KMS-11 (cell line): ENCODE data around the gene IL1F10.

Experiments used
- H2AFZ ChIP-seq: fragments of 200-600 bp; sonication (generic); 2 replicates; pipeline ENCODE4 v1.6.1; 2016; ENCODE audit warnings: antibody characterized with exemption, mixed run types, low read depth
- H3K27ac ChIP-seq: fragments of 200-600 bp; sonication (generic); 2 replicates; pipeline ENCODE4 v1.6.1; 2016; ENCODE audit warnings: mild to moderate bottlenecking, mixed run types
- H3K27me3 ChIP-seq: fragments of 200-600 bp; sonication (generic); 2 replicates; pipeline ENCODE4 v1.6.1; 2017; ENCODE audit warnings: mild to moderate bottlenecking, low read depth, mixed run types, moderate library complexity; ENCODE audit not compliant: insufficient read depth
- H3K36me3 ChIP-seq: fragments of 200-600 bp; sonication (generic); 2 replicates; pipeline ENCODE4 v1.6.1; 2017; ENCODE audit warnings: mild to moderate bottlenecking, mixed run types; ENCODE audit not compliant: insufficient read depth
- H3K4me1 ChIP-seq: fragments of 200-600 bp; sonication (generic); 2 replicates; pipeline ENCODE4 v1.6.1; 2016; ENCODE audit warnings: mild to moderate bottlenecking, low read depth, mixed run types; ENCODE audit not compliant: poor library complexity, severe bottlenecking
- H3K4me2 ChIP-seq: fragments of 200-600 bp; sonication (generic); 2 replicates; pipeline ENCODE4 v1.7.0; 2016; ENCODE audit warnings: mild to moderate bottlenecking, mixed run types
- H3K4me3 ChIP-seq: fragments of 200-600 bp; sonication (generic); IDR thresholded peaks from 2 replicates; pipeline ENCODE4 v1.6.1; 2017; ENCODE audit warnings: low read depth, low read length, mixed read lengths; ENCODE audit not compliant: insufficient read depth
- H3K79me2 ChIP-seq: fragments of 200-600 bp; sonication (generic); 2 replicates; pipeline ENCODE4 v1.6.1; 2016; ENCODE audit warnings: low read depth, mixed run types; ENCODE audit not compliant: insufficient read depth
- H3K9ac ChIP-seq: fragments of 200-600 bp; sonication (generic); 2 replicates; pipeline ENCODE4 v1.6.1; 2016; ENCODE audit warnings: mild to moderate bottlenecking, mixed run types
- H4K20me1 ChIP-seq: fragments of 200-600 bp; sonication (generic); 2 replicates; pipeline ENCODE4 v1.6.1; 2016; ENCODE audit warnings: mild to moderate bottlenecking, mixed run types; ENCODE audit not compliant: insufficient read depth
- TF ChIP-seq, protein P1 (sequence below): fragments of 200-600 bp; sonication (generic); conservative IDR thresholded peaks from 2 replicates; pipeline ENCODE4 v1.6.1; 2017; ENCODE audit warnings: low read depth, mild to moderate bottlenecking, antibody characterized with exemption, low read length, moderate library complexity, mixed read lengths

IL1F10 gene

DNA sequence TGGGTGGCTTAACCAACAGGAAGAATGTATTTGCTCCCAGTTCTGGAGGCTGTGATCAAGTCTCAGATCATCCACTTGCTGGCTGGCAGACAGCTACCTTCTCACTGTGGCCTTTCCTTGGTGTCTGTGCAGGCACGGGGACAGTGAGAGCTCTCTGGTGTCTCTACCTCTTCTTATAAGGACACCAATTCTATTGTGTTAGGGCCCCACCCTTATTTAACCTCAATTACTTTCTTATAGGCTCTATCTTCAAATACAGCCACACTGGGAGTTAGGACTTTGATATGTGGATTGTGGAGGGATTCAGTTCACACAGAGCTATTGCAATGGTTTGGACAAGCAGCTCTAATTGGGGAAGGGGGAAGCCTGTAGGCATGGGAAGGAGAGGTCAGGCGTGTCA is 34.4 kb downstream of the IL1F10 start:
- Histone ChIP-seq H3K4me3 (no peak overlapping the region), H3K4me1 (no peaks in the 10 kb centered on the region), H2AFZ (no peak overlapping the region), H3K79me2 (no peaks in the 10 kb centered on the region), H3K9ac (no peak overlapping the region), H3K27ac (no peak overlapping the region), H3K36me3 (no peaks in the 10 kb centered on the region), H3K27me3 (no peaks in the 10 kb centered on the region), H3K4me2 (no peak overlapping the region), H4K20me1 (no peaks in the 10 kb centered on the region)
- TF ChIP-seq, protein P1, sequence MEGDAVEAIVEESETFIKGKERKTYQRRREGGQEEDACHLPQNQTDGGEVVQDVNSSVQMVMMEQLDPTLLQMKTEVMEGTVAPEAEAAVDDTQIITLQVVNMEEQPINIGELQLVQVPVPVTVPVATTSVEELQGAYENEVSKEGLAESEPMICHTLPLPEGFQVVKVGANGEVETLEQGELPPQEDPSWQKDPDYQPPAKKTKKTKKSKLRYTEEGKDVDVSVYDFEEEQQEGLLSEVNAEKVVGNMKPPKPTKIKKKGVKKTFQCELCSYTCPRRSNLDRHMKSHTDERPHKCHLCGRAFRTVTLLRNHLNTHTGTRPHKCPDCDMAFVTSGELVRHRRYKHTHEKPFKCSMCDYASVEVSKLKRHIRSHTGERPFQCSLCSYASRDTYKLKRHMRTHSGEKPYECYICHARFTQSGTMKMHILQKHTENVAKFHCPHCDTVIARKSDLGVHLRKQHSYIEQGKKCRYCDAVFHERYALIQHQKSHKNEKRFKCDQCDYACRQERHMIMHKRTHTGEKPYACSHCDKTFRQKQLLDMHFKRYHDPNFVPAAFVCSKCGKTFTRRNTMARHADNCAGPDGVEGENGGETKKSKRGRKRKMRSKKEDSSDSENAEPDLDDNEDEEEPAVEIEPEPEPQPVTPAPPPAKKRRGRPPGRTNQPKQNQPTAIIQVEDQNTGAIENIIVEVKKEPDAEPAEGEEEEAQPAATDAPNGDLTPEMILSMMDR, result no peak

DNA sequence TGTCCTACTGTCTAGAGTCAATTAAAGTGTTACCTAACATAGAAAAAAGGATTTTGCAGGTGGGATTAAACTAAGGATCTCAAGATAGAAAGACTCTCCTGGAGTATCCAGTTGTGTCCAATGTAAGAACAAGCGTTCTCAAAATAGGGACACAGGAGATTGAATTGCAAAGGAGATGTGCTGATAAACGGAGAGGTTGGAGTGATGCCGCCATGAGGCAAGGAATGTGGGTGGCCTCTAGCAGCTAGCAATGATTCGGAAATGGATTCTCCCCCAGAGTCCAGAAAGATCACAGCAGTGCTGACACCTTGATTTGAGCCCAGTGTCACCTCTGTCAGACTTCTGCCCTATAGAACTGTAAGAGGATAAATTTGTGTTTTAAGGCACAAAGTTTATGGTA is 35.5 kb downstream of the IL1F10 start:
- no peaks in the 10 kb centered on the region for H4K20me1 ChIP-seq
- no peaks in the 10 kb centered on the region for H3K36me3 ChIP-seq
- no peak overlapping the region for H3K4me3 ChIP-seq
- H3K4me2 ChIP-seq, result no peak overlapping the region
- TF ChIP-seq, protein P1, result no peak
- no peaks in the 10 kb centered on the region for H3K27me3 ChIP-seq
- H3K27ac ChIP-seq, result no peak overlapping the region
- H3K4me1 ChIP-seq, result no peaks in the 10 kb centered on the region
- no peak overlapping the region for H3K9ac ChIP-seq
- H3K79me2 ChIP-seq, result no peaks in the 10 kb centered on the region
- no peak overlapping the region for H2AFZ ChIP-seq

DNA sequence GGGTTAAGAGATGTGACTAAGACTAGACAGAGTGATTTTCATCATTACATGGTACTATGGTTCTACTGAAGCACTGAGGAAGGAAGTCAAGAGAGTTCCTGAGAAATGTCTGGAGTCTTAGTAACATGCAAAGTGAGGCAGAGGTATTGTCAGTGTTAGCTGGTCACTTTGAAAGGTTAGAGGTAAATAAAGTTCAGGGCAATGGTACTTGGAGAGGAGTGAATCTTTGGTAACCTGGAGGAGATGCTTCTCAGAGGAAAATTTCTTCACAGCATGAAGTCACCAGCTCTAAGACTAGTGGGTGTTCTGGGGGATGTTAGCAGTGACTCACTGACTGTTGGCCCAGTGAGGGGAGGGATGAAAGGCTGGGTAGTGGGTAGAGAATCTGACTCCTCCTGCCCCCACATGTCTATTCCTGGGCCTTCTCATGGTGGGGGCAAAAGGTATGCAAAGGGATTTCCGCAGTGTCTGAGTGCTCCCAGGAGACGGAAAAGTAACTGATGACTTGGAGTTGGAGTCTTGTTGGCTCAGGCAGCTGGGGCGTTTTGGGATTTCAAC is 36.4 kb downstream of the IL1F10 start:
- TF ChIP-seq, protein P1, result no peak
- Histone ChIP-seq H2AFZ (no peak overlapping the region), H4K20me1 (no peaks in the 10 kb centered on the region), H3K9ac (no peak overlapping the region), H3K36me3 (no peaks in the 10 kb centered on the region), H3K27me3 (no peaks in the 10 kb centered on the region), H3K4me1 (no peaks in the 10 kb centered on the region), H3K27ac (no peak overlapping the region), H3K79me2 (no peaks in the 10 kb centered on the region), H3K4me2 (no peak overlapping the region), H3K4me3 (no peak overlapping the region)

DNA sequence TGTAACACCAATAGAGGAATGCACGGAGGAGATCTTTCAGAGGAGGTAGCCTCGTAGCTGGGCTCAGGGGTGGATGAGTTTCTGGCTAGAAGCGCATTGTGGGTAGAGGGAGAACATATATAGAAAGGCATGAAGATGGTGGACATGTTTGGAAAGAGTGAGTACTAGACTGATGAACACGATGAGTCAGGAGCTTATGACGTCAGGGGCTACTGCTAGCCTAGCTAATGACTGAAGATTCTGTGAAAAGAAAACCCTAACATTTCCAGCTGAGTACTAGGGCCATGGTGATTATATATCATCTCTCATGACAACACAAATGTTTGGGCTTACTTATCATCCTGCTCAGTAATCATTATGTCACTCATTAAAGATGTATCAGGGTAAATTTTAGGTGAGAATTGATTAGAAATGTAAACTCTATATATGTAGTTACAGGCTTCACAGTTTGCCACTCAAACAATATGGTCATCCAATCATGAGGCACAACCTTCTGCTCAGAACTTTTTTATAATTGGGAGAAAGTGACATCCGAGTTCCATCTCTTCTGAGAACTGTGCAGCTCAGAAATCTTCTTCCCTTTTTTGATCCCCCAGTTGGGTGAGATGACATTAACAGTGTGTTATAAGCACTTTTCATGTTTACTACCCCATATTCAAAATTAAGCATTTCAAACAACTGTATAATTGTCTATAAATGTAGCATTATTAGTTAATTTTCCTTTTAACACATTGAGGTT is 37.4 kb downstream of the IL1F10 start:
- H3K9ac ChIP-seq, result no peak overlapping the region
- no peaks in the 10 kb centered on the region for H4K20me1 ChIP-seq
- H3K4me2 ChIP-seq, result no peak overlapping the region
- TF ChIP-seq, protein P1, result no peak
- no peak overlapping the region for H2AFZ ChIP-seq
- no peaks in the 10 kb centered on the region for H3K27me3 ChIP-seq
- no peaks in the 10 kb centered on the region for H3K79me2 ChIP-seq
- no peaks in the 10 kb centered on the region for H3K36me3 ChIP-seq
- no peak overlapping the region for H3K4me3 ChIP-seq
- H3K27ac ChIP-seq, result no peak overlapping the region
- H3K4me1 ChIP-seq, result no peaks in the 10 kb centered on the region
